ENCODE results near the gene VPS9D1. TPM values are rescaled to one million over a fixed set of nuclear protein-coding genes. Genes with fewer than 3 reads are reported as not detected.

The VPS9D1 gene
- total RNA-seq, 1 donor from 2014 or later: 17.3 TPM

- no peak for TF ChIP-seq CTCF (conservative IDR thresholded peaks at IDR 0.05)
- no peak for DNase-seq (ENCODE audit: extremely low spot score, unreplicated experiment)
- peaks cover 19% of the 10 kb centered on the region for H3K36me3 Mint-ChIP-seq
- H3K27me3 Mint-ChIP-seq: no peaks in the 10 kb centered on the region
- no peak overlapping the region for H3K27ac Mint-ChIP-seq
- no peaks in the 10 kb centered on the region for H3K9me3 Mint-ChIP-seq
- H3K4me3 Mint-ChIP-seq: no peak overlapping the region
- no peaks in the 10 kb centered on the region for H3K4me1 Mint-ChIP-seq (ENCODE audit: unreplicated experiment)
Measured at GRCh38 chr16:89732142-89732917, 11.6 kb upstream of the VPS9D1 start.

- TF ChIP-seq CTCF (conservative IDR thresholded peaks at IDR 0.05): no peak
- Mint-ChIP-seq H3K36me3 (peaks cover 22% of the 10 kb centered on the region), H3K9me3 (no peaks in the 10 kb centered on the region), H3K4me1 (ENCODE audit: unreplicated experiment) (no peaks in the 10 kb centered on the region), H3K27me3 (no peaks in the 10 kb centered on the region), H3K27ac (no peak overlapping the region), H3K4me3 (no peak overlapping the region)
- no peak for DNase-seq (ENCODE audit: extremely low spot score, unreplicated experiment)
Measured at GRCh38 chr16:89730610-89731234, 10.0 kb upstream of the VPS9D1 start.

GRCh38 chr16:89729863-89730593 lies 9.3 kb upstream of the VPS9D1 start:
- Mint-ChIP-seq H3K27me3 (no peaks in the 10 kb centered on the region), H3K4me1 (ENCODE audit: unreplicated experiment) (no peaks in the 10 kb centered on the region), H3K9me3 (no peaks in the 10 kb centered on the region), H3K36me3 (peaks cover 22% of the 10 kb centered on the region), H3K4me3 (no peak overlapping the region), H3K27ac (peak overlapping the region; percentile 48)
- TF ChIP-seq CTCF (conservative IDR thresholded peaks at IDR 0.05): no peak
- DNase-seq (ENCODE audit: extremely low spot score, unreplicated experiment): no peak

- no peak for TF ChIP-seq CTCF (conservative IDR thresholded peaks at IDR 0.05)
- no peak for DNase-seq (ENCODE audit: extremely low spot score, unreplicated experiment)
- Mint-ChIP-seq H3K27ac (no peak overlapping the region), H3K4me1 (ENCODE audit: unreplicated experiment) (no peaks in the 10 kb centered on the region), H3K36me3 (peaks cover 16% of the 10 kb centered on the region), H3K9me3 (no peaks in the 10 kb centered on the region), H3K27me3 (no peaks in the 10 kb centered on the region), H3K4me3 (no peak overlapping the region)
Measured at GRCh38 chr16:89729293-89729692, 8.6 kb upstream of the VPS9D1 start.

- peaks cover 4% of the 10 kb centered on the region for H3K4me1 Mint-ChIP-seq (ENCODE audit: unreplicated experiment)
Measured at GRCh38 chr16:89727406-89728120, 6.9 kb upstream of the VPS9D1 start.

More at GRCh38 chr16:89727406-89728120, 6.9 kb upstream of the VPS9D1 start:
- no peaks in the 10 kb centered on the region for H3K9me3 Mint-ChIP-seq
- H3K27ac Mint-ChIP-seq: no peak overlapping the region
- no peak overlapping the region for H3K4me3 Mint-ChIP-seq
- TF ChIP-seq CTCF (conservative IDR thresholded peaks at IDR 0.05): no peak
- peaks cover 19% of the 10 kb centered on the region for H3K36me3 Mint-ChIP-seq
- DNase-seq (ENCODE audit: extremely low spot score, unreplicated experiment): no peak
- H3K27me3 Mint-ChIP-seq: no peaks in the 10 kb centered on the region
